Nephron progenitor cell (in vitro differentiated cells): ENCODE results near the gene MCUR1.
"Not testable (repeated sequence)": the region's sequence is repeated elsewhere in the genome, so short reads cannot be mapped to it uniquely, and the experiment has no call there.

ENCODE experiments used
- DNase-seq: peaks from one replicate; pipeline ENCODE4 v3.0.0; 2021
- H3K27ac Mint-ChIP-seq: 2 replicates; pipeline ENCODE4 v1.8.0; 2021; ENCODE audit warnings: mild to moderate bottlenecking, moderate library complexity, mixed read lengths
- H3K27me3 Mint-ChIP-seq: 2 replicates; pipeline ENCODE4 v1.8.0; 2021; ENCODE audit warnings: mild to moderate bottlenecking, low read depth, mixed read lengths; ENCODE audit not compliant: poor library complexity
- H3K36me3 Mint-ChIP-seq: 2 replicates; pipeline ENCODE4 v1.8.0; 2021; ENCODE audit warnings: low read depth, mixed read lengths
- H3K4me1 Mint-ChIP-seq: 2 replicates; pipeline ENCODE4 v1.8.0; 2021; ENCODE audit warnings: mixed read lengths
- H3K4me3 Mint-ChIP-seq: 2 replicates; pipeline ENCODE4 v1.8.0; 2021; ENCODE audit warnings: mild to moderate bottlenecking, moderate library complexity, mixed read lengths
- H3K9me3 Mint-ChIP-seq: 2 replicates; pipeline ENCODE4 v1.8.0; 2021; ENCODE audit warnings: mild to moderate bottlenecking, moderate library complexity, mixed read lengths
- CTCF ChIP-seq: fragments of 200-600 bp; sonication (generic); IDR thresholded peaks from 2 replicates; pipeline ENCODE4 v1.5.0; 2021; ENCODE audit warnings: antibody characterized with exemption

Gene MCUR1

GRCh38 chr6:13778028-13778427 is 36.3 kb downstream of the MCUR1 start:
- Mint-ChIP-seq H3K4me3 (no peak overlapping the region), H3K9me3 (peaks cover 5% of the 10 kb centered on the region), H3K4me1 (no peaks in the 10 kb centered on the region), H3K27ac (no peak overlapping the region), H3K36me3 (peaks cover 11% of the 10 kb centered on the region), H3K27me3 (no peaks in the 10 kb centered on the region)
- no peak for TF ChIP-seq CTCF
- DNase-seq, result no peak

- Mint-ChIP-seq H3K4me3 (no peak overlapping the region), H3K27me3 (no peaks in the 10 kb centered on the region), H3K9me3 (peaks cover 5% of the 10 kb centered on the region), H3K4me1 (no peaks in the 10 kb centered on the region), H3K27ac (no peak overlapping the region), H3K36me3 (peaks cover 9% of the 10 kb centered on the region)
- no peak for DNase-seq
- no peak for TF ChIP-seq CTCF
These were observed 37.8 kb downstream of the MCUR1 start for GRCh38 chr6:13776602-13777001.

- H3K27me3 Mint-ChIP-seq, H3K4me3 Mint-ChIP-seq, H3K4me1 Mint-ChIP-seq, DNase-seq, H3K9me3 Mint-ChIP-seq, H3K27ac Mint-ChIP-seq: not testable (repeated sequence)
- H3K36me3 Mint-ChIP-seq, result peaks cover 12% of the 10 kb centered on the region
These were observed 38.9 kb downstream of the MCUR1 start for GRCh38 chr6:13775466-13775865.

GRCh38 chr6:13772358-13773030 is 41.9 kb downstream of the MCUR1 start:
- not testable (repeated sequence) for H3K27ac Mint-ChIP-seq, H3K4me3 Mint-ChIP-seq, H3K9me3 Mint-ChIP-seq, H3K4me1 Mint-ChIP-seq, DNase-seq, H3K27me3 Mint-ChIP-seq
- peaks cover 12% of the 10 kb centered on the region for H3K36me3 Mint-ChIP-seq

- TF ChIP-seq CTCF, result no peak
- Mint-ChIP-seq H3K4me3 (no peak overlapping the region), H3K27ac (no peak overlapping the region), H3K27me3 (no peaks in the 10 kb centered on the region), H3K9me3 (peaks cover 8% of the 10 kb centered on the region), H3K36me3 (peaks cover 12% of the 10 kb centered on the region), H3K4me1 (peaks cover 27% of the 10 kb centered on the region)
- no peak for DNase-seq
These were observed 44.7 kb downstream of the MCUR1 start for GRCh38 chr6:13769655-13770053.

GRCh38 chr6:13769034-13769654 is 45.2 kb downstream of the MCUR1 start:
- H3K36me3 Mint-ChIP-seq, result peaks cover 12% of the 10 kb centered on the region
- DNase-seq, result no peak
- TF ChIP-seq CTCF, result no peak
- H3K27me3 Mint-ChIP-seq, result no peaks in the 10 kb centered on the region
- no peak overlapping the region for H3K27ac Mint-ChIP-seq
- peaks cover 27% of the 10 kb centered on the region for H3K4me1 Mint-ChIP-seq
- H3K9me3 Mint-ChIP-seq, result peaks cover 8% of the 10 kb centered on the region
- H3K4me3 Mint-ChIP-seq, result no peak overlapping the region
